NCI-H460 (cell line): ENCODE data around the gene TMED5. TPM values are rescaled to one million over a fixed set of nuclear protein-coding genes. Genes with fewer than 3 reads are reported as not detected.

Experiments
- DNase-seq: peaks from one replicate; pipeline ENCODE4 v3.0.0-alpha.2; 2016; ENCODE audit warnings: low read depth; ENCODE audit errors: extremely low read depth
- small RNA-seq, 2 experiments: library from RNA; depleted of rRNA; stranded (forward); fragments of <200 nt; gene quantifications; one replicate each; pipeline ENCODE3, GENCODE V24; 2014
- total RNA-seq: library from RNA; depleted of rRNA; stranded (reverse); fragments of >200 nt; shearing (Covaris generic); gene quantifications from 2 replicates; pipeline ENCODE4 v1.2.3, GENCODE V29; 2014; rRNA removed

The TMED5 gene
- total RNA-seq, 1 experiment from 2014 or later: 95.6 TPM

- no peak for DNase-seq
Measured at GRCh38 chr1:93129507-93130099, 50.6 kb downstream of the TMED5 start.

- no peak for DNase-seq
Measured at GRCh38 chr1:93124556-93125355, 55.5 kb downstream of the TMED5 start.

- no peak for DNase-seq
Measured at GRCh38 chr1:93123201-93123783, 56.9 kb downstream of the TMED5 start.

GRCh38 chr1:93120614-93121013, 59.6 kb downstream of the TMED5 start:
- no peak for DNase-seq

GRCh38 chr1:93114391-93114790, 65.8 kb downstream of the TMED5 start:
- DNase-seq: no peak

- no peak for DNase-seq
Measured at GRCh38 chr1:93113127-93113526, 67.1 kb downstream of the TMED5 start.

- no peak for DNase-seq
Measured at GRCh38 chr1:93111561-93111960, 68.7 kb downstream of the TMED5 start.

- DNase-seq: no peak
Measured at GRCh38 chr1:93111065-93111464, 69.1 kb downstream of the TMED5 start.

- DNase-seq: no peak
Measured at GRCh38 chr1:93109578-93109977, 70.6 kb downstream of the TMED5 start.

GRCh38 chr1:93108335-93108734, 71.9 kb downstream of the TMED5 start:
- DNase-seq: no peak

- DNase-seq: no peak
Measured at GRCh38 chr1:93107395-93107794, 72.8 kb downstream of the TMED5 start.

- DNase-seq: no peak
Measured at GRCh38 chr1:93106226-93106625, 74.0 kb downstream of the TMED5 start.

- DNase-seq: no peak
Measured at GRCh38 chr1:93102142-93102541, 78.1 kb downstream of the TMED5 start.

Small RNAs within 50 kb of the gene (small RNA-seq; reads per million reads assigned to genes)
- gene AC126124.1: 0 reads per million in 2 experiments

Other genes with a start within 250 kb of the TMED5 start
- gene DIPK1A, start 219.0 kb downstream of the TMED5 start, total RNA-seq: 13.8 and 15.0 TPM in 2 replicates
- gene MTF2, start 101.1 kb downstream of the TMED5 start, total RNA-seq: 11.8 and 14.0 TPM in 2 replicates
- gene CCDC18, start 311 bp upstream of the TMED5 start, total RNA-seq: 4.1 and 10.5 TPM in 2 replicates
- 50.3 and 52.7 TPM in 2 replicates for gene DR1, start 165.5 kb upstream of the TMED5 start, total RNA-seq